ENCODE data around the gene PPP1R37.

- TF ChIP-seq CTCF (IDR thresholded peaks at IDR 0.05), result no peak
- TF ChIP-seq POLR2A (IDR thresholded peaks at IDR 0.05), result no peak
Measured at GRCh38 chr19:45179072-45179891, 86.3 kb downstream of the PPP1R37 start.

Measured in uterus (tissue), 2 donors.